HG02610 (cell line): ENCODE results near the gene IMPA2.

ENCODE experiments used
- ATAC-seq: cut with Tn5 transposase; IDR thresholded peaks from one replicate; pipeline ENCODE4 v1.9.1; 2021; ENCODE audit warnings: mild to moderate bottlenecking, moderate library complexity; ENCODE audit not compliant: unreplicated experiment

The IMPA2 gene

GRCh38 chr18:12046046-12046750 is 64.9 kb downstream of the IMPA2 start:
- no peak for ATAC-seq

DNA sequence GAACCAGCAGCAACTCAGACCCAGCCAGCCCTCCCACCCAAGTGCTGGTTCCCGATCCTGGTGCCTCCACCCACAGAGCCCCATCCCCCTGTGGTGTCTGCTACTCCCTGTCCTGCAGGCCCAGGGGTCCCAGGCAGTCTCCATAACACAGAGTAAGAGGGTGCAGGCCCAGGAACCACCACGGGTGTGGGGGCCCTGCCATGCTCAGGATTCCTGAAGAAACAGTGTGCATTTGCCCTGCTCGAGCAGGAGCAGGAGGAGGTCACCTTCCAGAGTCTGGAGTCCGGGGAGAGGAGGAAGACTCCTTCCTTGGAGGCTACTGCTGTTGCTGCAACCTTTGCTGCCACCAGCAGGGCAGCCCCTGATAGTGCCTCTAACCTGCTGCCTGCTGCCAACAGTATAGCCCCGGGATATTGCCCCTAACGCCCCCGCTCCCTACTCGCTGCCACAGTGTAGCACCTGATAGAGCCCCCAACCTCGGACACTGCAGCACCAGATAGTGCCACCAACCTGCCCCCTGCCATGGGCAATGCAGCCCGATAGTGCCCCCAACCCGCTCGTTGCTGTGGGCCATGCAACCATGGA is 65.5 kb downstream of the IMPA2 start:
- no peak for ATAC-seq

GRCh38 chr18:12048010-12048826 is 66.9 kb downstream of the IMPA2 start:
- no peak for ATAC-seq

DNA sequence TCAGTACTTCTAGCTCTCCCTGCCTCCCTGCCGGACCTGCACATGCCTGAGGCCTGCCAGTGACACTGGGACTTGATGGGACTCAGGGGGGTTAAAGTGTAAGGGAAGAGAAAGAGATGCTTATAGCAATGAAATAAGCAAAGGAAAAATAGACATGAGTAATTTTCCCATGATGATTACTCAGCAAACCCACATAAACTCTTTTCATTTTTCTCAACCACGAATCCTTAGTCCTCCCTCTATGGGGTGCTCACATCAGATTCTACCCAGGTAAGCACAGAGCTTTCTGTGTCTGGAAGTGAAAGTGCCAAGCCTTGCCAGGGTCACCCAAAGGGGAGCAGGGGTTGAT is 67.5 kb downstream of the IMPA2 start:
- no peak for ATAC-seq

DNA sequence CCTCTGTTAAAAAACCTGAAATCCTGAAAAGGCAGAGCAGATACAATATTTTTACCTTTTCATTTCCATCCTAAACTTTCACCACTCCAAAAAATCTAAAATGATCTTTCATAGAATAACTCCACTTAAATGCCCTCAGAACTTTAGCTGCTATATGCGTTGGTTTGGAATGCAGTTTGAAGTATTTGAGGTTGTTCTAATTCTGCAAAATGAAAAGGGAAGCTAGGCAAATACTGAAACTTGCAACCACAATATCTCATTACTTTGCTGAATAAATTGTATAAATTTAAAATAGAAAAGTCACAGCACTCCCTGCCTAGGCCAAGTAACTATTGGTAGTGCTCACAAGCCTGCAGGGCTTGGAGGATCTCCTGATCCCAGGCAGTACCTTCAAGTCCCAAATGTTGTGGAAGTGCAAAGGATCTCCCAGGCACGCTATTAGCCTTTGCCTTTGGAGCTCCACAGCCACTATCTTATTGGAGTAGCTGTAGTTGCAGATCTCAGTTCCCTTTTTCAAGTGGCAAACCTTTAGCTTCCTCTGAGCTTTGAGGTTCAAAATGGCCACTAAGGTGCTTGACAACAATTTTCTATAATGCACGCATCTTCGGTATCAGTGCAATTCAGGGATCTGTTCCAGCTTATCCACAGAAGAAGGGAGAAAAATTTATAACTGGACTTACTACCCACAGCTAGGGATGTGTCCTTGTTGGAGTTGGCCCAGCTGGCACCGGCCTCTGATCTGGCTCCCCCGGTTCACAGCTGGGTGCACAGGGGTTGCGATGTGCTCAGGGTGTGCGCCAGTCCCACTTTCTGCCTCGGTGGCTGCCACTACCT is 68.9 kb downstream of the IMPA2 start:
- ATAC-seq: peak; percentile 73

GRCh38 chr18:12052866-12053265 is 71.6 kb downstream of the IMPA2 start:
- no peak for ATAC-seq

GRCh38 chr18:12053289-12053688 is 72.0 kb downstream of the IMPA2 start:
- peak; percentile 60 for ATAC-seq

DNA sequence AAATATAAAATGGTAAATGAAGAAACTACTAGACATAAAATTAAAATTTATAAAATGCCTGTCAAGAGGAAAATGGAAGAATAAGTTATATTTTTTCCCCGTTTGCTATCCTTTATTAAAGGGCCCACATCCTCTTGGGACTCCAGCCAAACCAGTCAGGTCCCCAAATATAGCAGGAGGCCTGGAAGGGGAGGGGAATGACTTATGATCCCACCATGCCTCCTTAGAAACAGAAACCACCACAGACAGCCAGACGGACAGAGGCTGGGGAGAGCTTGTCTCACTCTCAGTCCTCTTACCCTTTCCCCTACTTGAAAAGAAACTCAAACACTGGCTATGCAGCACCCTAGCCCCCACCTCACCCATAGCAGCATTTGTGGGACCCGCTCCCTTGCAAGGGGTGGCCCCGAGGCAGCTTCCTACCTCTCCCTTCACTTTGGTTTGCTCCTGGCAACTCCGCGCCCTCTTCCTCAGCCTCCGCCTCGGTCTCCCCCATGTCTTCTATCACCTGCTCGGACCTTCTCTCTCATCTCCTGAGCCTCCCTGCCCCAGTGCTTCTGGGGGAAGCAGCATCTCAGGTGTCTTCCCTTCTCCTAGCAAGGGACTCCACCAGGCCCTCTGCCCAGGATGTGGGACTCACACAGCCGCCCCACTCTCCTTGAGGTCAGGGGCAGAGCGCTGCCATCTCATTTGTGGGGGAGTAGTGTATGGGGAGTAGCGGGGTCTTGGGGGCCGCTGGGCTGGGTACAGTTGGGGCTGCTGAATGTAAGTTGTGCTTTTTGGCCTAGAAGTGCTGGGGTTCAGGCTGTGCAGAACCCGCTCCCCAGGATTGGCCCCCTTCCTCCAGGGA is 75.0 kb downstream of the IMPA2 start:
- no peak for ATAC-seq

DNA sequence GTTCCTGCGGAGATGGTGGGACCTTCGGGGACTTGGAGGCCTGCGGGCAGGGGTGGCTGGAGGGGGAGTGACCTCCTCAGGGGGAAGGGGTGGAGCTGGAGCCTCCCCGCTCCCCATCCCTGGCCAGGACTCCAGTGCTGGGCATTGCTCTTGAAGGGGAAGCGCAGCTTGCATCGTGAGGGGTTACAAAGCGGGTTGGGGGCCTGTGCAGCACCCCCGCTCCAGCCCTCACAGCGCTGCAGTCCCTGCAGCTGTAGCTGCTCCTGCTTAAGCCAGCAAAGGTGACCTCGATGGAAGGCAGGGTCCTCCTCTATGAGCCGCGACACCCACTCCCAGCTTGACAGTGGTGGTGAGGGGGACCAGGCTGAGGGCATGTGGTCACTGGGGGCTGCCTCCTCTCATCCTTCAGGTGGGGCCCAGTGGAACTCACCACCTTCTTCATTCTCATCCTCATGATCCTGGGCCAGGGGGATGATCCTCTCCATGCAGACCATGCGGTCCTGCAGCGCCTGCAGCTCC is 75.6 kb downstream of the IMPA2 start:
- ATAC-seq: no peak

DNA sequence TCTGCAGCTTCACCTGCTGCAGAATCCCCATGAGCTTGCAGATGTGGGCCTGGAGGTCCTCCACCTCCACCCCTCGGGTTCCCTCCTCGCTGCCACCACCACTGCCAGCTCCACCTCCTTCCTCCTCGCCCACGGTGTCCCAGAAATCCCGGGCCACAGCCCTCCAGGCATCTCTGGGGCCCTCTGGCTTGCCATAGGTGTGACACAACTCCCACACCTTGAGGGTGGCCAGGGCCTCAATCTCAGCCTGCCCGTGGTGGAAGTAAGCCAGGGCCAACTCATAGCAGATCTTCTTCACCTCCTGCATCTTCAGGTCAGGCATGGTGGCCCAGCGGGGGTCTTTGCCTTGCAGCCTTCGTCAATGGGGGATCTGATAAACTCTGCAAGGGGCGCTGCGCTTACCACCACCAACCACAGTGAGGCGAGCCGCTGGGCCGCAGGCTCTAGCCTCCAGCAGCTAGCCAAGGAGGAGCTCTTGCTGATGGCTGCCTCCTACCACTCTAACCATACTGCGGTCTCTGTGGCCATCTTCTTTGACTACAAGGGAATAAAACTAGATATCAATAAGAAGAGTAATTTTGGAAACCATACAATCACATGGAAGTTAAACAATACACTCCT is 76.2 kb downstream of the IMPA2 start:
- ATAC-seq: no peak

DNA sequence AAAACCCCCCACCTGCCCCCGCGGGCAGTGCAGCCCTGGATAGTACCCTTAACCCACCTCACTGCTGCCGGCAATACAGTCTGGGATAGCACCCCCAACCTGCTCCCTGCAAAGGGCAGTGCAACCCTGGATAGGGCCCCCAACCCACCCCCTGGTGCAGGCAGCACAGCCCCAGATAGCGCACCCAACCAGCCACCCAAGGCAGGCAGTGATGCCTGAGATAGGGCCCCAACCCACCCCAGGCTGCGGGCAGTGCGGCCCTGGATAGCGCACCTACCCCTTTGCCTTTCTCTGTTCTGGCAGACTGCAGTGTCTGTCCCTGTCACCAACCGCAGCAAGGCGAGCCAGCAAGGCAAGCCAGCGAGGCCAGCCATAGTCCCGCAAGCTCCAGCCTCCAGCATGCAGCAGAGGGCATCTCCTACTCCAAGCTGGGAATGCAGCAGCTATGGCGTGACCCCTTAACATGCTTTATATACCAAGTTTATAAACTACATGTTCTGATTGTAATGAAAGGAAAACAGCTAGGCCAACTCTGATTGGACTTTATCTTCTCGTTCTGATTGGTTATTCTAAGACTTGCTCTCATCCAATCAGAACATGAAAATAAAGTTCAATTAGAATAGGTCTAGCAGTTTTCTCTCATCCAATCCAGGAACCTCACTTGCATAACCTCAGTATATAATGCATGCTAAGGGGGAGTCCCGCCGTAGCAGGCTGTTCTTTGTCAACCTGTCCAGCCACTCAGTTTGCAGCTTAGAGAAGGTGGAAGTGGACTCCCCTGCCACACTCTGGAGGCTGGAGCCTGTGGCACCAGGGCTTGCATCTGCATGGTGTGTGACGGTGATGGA is 78.3 kb downstream of the IMPA2 start:
- ATAC-seq: no peak

DNA sequence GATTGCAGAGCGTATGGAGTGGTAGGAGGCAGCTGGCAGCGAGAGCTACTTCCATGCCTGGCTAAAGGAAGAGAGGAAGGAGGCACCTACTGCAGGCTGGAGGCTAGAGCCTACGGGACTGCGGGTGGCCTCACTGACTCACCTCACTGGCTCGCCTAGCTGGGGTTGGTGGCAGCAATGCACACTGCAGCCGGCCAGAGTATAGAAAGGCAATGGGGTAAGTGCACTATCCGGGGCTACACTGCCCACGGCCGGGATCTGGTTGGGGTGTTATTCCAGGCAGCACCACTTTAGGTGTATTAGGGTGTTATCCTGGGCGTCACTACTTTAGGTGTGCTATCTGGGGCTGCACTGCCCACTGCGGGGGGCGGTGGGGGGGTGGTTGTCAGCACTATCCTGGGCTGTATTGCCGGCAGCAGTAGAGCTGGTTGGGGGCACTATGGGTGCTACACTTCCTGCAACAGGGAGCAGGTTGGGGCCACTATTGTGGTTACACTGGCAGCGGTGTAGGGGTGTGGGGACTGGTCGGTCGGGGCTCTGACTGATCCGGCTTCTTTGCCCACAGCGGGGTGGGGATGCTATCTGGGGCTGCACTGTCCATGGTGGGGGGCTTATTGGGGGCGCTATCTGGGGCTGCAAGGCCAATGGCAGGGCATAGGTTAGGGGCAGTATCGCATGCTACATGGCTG is 79.0 kb downstream of the IMPA2 start:
- no peak for ATAC-seq

DNA sequence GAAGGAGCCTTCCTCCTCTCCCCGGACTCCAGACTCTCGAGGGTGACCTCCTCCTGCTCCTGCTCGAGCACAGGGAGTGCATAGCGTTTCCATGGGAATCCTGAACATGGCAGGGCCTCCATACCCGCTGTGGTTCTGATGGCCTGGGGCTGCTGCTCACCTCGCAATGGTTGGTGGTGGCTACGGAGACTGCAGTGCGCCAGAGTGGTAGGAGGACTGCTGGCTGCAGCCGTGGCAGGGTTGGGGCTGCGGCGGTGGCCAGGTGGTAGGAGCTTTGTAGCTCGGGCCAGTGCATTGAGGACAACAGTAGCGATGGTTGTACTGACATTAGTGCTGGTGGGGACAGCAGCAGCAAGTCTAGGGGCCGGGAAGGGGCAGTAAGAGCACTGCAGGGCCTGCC is 80.4 kb downstream of the IMPA2 start:
- no peak for ATAC-seq

DNA sequence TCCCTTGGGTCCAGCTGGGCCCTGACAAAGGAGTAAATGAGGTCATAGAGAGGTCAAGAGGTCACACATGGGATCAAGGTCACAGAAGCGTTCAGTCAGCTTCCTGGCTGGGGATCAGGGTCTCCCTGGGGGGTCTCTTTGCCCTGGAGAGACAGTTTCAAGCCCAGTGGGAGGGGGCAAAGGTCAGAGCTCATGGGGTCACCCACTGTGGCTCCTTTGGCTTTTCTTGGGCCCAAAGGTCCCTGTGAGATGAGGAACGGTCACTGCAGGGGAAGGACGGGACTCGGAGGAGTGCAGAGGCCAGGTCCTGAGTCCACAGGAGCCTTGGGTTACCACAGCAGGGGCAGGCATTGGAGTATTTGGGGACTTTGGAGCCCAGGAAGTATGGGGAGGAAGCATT is 81.7 kb downstream of the IMPA2 start:
- no peak for ATAC-seq

GRCh38 chr18:12064086-12064763 is 82.9 kb downstream of the IMPA2 start:
- no peak for ATAC-seq

DNA sequence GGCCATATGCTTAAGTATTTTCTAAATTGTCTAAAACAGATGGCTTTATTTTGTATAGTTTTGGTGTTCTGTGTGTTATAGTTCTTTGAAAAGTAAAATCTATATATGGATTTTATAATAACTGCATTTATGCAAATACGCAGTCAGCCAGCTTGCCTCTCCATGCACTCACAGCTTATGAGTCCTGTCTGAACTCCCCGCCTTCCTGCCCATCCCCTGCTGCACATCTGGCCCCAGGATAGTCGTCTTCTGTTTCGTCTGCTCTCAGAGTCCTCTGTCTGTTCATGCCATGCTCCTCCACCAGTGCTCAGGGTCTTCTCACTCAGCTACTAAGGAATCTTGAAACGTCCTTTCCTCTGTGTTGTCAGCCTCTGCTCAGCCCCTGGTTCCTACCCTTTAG is 84.1 kb downstream of the IMPA2 start:
- no peak for ATAC-seq

GRCh38 chr18:12066910-12067511 is 85.7 kb downstream of the IMPA2 start:
- no peak for ATAC-seq
